Activated T-helper 1 cell treated with anti-CD3 and anti-CD28 coated beads, Interleukin-2, amount 50 U/mL, for 16 hours (primary cell): ENCODE data around the gene MRPS5.
"Not testable (repeated sequence)": the region's sequence is repeated elsewhere in the genome, so short reads cannot be mapped to it uniquely, and the experiment has no call there.

Source experiments
- DNase-seq, 2 donors: peaks; one replicate each; pipeline ENCODE4 v3.0.0-alpha.2; 2020; ENCODE audit warnings: low read depth in 1 of 2, low spot score in 1 of 2

Gene MRPS5

GRCh38 chr2:95048825-95049682 lies 72.6 kb downstream of the MRPS5 start:
- no peak for DNase-seq

- DNase-seq, result no peak
Observed at GRCh38 chr2:95047629-95048510, 73.7 kb downstream of the MRPS5 start.

- no peak for DNase-seq
Observed at GRCh38 chr2:95046371-95047112, 75.1 kb downstream of the MRPS5 start.

- DNase-seq, result no peak
Observed at GRCh38 chr2:95044601-95045000, 77.0 kb downstream of the MRPS5 start.

- DNase-seq, result no peak
Observed at GRCh38 chr2:95043300-95044093, 78.1 kb downstream of the MRPS5 start.

GRCh38 chr2:95042472-95043271 lies 78.9 kb downstream of the MRPS5 start:
- no peak for DNase-seq

- no peak for DNase-seq
Observed at GRCh38 chr2:95041824-95042442, 79.7 kb downstream of the MRPS5 start.

- no peak for DNase-seq
Observed at GRCh38 chr2:95041060-95041823, 80.4 kb downstream of the MRPS5 start.

GRCh38 chr2:95040426-95040825 lies 81.2 kb downstream of the MRPS5 start:
- no peak for DNase-seq

GRCh38 chr2:95039978-95040377 lies 81.6 kb downstream of the MRPS5 start:
- DNase-seq, result no peak

- no peak for DNase-seq
Observed at GRCh38 chr2:95039363-95039762, 82.2 kb downstream of the MRPS5 start.

- DNase-seq, result no peak
Observed at GRCh38 chr2:95038635-95039298, 82.8 kb downstream of the MRPS5 start.

- DNase-seq, result not testable (repeated sequence)
Observed at GRCh38 chr2:95037841-95038585, 83.6 kb downstream of the MRPS5 start.

- no peak for DNase-seq
Observed at GRCh38 chr2:95037384-95037839, 84.2 kb downstream of the MRPS5 start.

GRCh38 chr2:95036596-95037383 lies 84.8 kb downstream of the MRPS5 start:
- no peak for DNase-seq
